GM19468 (cell line): ENCODE data around the gene PRTN3.
"Not testable (repeated sequence)": the region's sequence is repeated elsewhere in the genome, so short reads cannot be mapped to it uniquely, and the experiment has no call there.

ENCODE experiments used
- ATAC-seq: cut with Tn5 transposase; IDR thresholded peaks from one replicate; pipeline ENCODE4 v1.9.1; 2021; ENCODE audit warnings: mild to moderate bottlenecking, moderate library complexity, moderate number of reproducible peaks; ENCODE audit not compliant: unreplicated experiment; ENCODE audit errors: extremely low read depth

PRTN3 gene

GRCh38 chr19:814152-815078 is 26.4 kb upstream of the PRTN3 start:
- no peak for ATAC-seq

GRCh38 chr19:815079-815774 is 25.6 kb upstream of the PRTN3 start:
- ATAC-seq, result no peak

GRCh38 chr19:815775-816499 is 24.9 kb upstream of the PRTN3 start:
- ATAC-seq, result no peak

- no peak for ATAC-seq
These were observed 24.3 kb upstream of the PRTN3 start for GRCh38 chr19:816500-816857.

- ATAC-seq, result not testable (repeated sequence)
These were observed 20.6 kb upstream of the PRTN3 start for GRCh38 chr19:820212-820611.

- ATAC-seq, result no peak
These were observed 19.5 kb upstream of the PRTN3 start for GRCh38 chr19:821231-821824.

GRCh38 chr19:821825-822503 is 18.8 kb upstream of the PRTN3 start, which contains the start of gene PLPPR3:
Gene PLPPR3 (minus strand): TSS chr19:821955. CDS start chr19:821559, 396 bp downstream.
- ATAC-seq, result no peak

- no peak for ATAC-seq
These were observed 17.2 kb upstream of the PRTN3 start for GRCh38 chr19:823565-824121.

- no peak for ATAC-seq
These were observed 15.9 kb upstream of the PRTN3 start for GRCh38 chr19:824885-825284.

GRCh38 chr19:825897-826644 is 14.7 kb upstream of the PRTN3 start:
- no peak for ATAC-seq

- ATAC-seq, result no peak
These were observed 13.5 kb upstream of the PRTN3 start for GRCh38 chr19:827314-827709.

GRCh38 chr19:827710-828321 is 13.0 kb upstream of the PRTN3 start, which contains the start of gene AZU1:
Gene AZU1 (plus strand): TSS chr19:827837. CDS start chr19:827847, 10 bp downstream.
- no peak for ATAC-seq

- no peak for ATAC-seq
These were observed 11.6 kb upstream of the PRTN3 start for GRCh38 chr19:829129-829758.

- no peak for ATAC-seq
These were observed 9.1 kb upstream of the PRTN3 start for GRCh38 chr19:831407-832369.

GRCh38 chr19:834216-834615 is 6.6 kb upstream of the PRTN3 start:
- ATAC-seq, result no peak

- ATAC-seq, result no peak
These were observed 5.5 kb upstream of the PRTN3 start for GRCh38 chr19:835210-835810.
